ENCODE results near the gene OR10AG1. TPM values are rescaled to one million over a fixed set of nuclear protein-coding genes. Genes with fewer than 3 reads are reported as not detected.

OR10AG1 gene
- total and polyA plus RNA-seq, 9 of the 15 experiments (the other 6 are each of a cell fraction or from before 2014, with no cell fraction given): not detected

GRCh38 chr11:55942785-55943392 lies 26.9 kb downstream of the OR10AG1 start:
- Histone ChIP-seq H3K9ac (ENCODE audit: insufficient read depth in 1 of 2, low read depth in 2 of 2, low read length in 2 of 2) (no peak overlapping the region), H3K9me3 (replicated peaks; ENCODE audit: control insufficient read depth, insufficient read depth, low read depth, low read length) (no peaks in the 10 kb centered on the region), H3K79me2 (ENCODE audit: control insufficient read depth, insufficient read depth, low read length) (no peaks in the 10 kb centered on the region), H3K4me3 (no peak overlapping the region), H3K27ac (ENCODE audit: extremely low read depth, low read depth, low read length) (no peak overlapping the region), H3K4me2 (ENCODE audit: insufficient read depth, low read length) (no peak overlapping the region), H3K27me3 (ENCODE audit: control insufficient read depth in 2 of 2, insufficient read depth in 2 of 2, low read length in 2 of 2) (no peaks in the 10 kb centered on the region), H3K36me3 (ENCODE audit: control insufficient read depth, insufficient read depth, low read length) (no peaks in the 10 kb centered on the region), H4K20me1 (replicated peaks; ENCODE audit: control insufficient read depth, insufficient read depth, low read length) (no peaks in the 10 kb centered on the region), H2AFZ (ENCODE audit: low read depth, low read length) (no peak overlapping the region), H3K4me1 (replicated peaks in 1 of 2; ENCODE audit: control insufficient read depth in 2 of 2, insufficient read depth in 2 of 2, low read length in 2 of 2) (no peaks in the 10 kb centered on the region), H3K9me1 (ENCODE audit: control insufficient read depth, insufficient read depth, low read length) (no peaks in the 10 kb centered on the region)
- WGBS (ENCODE audit: insufficient coverage, low coverage, missing lambda C conversion rate): 2% methylated on average over 3 of the region's 3 CpGs
- DNase-seq (ENCODE audit: extremely low read depth in 1 of 4, low spot score in 3 of 4) (peak; percentile 4 to 28 (median 5)), ATAC-seq (no peak), FAIRE-seq (no peak)
- ChIA-PET POLR2A (no interaction called here), CTCF (ENCODE audit: low intra/inter-chr PET ratio) (interaction anchor here (1.2 to 1.3 kb wide), 2 partner anchors 840 to 1307 kb away, joined by 3 to 5 read pairs; no protein-coding TSS in a partner anchor)
- intact Hi-C loops (cut with micrococcal nuclease) (loop anchor here (2.0 to 10.0 kb wide), 2 partner anchors 840 to 1302 kb away; no protein-coding TSS in a partner anchor), in situ Hi-C loops (cut with MboI) (loop anchor here (25.0 kb wide), 2 partner anchors 844 to 1319 kb away; no protein-coding TSS in a partner anchor)
- no TSS peak for BruUV-seq (replicated peaks)
- TF ChIP-seq MXD1 (CRISPR knock-in tag; IDR thresholded peaks at IDR 0.05; ENCODE audit: borderline replicate concordance, poor library complexity, severe bottlenecking) (no peak), POLR2AphosphoS5 (IDR thresholded peaks at IDR 0.05; ENCODE audit: control insufficient read depth, insufficient read depth, low read depth, low read length) (no peak), FOXA3 (CRISPR knock-in tag; conservative IDR thresholded peaks at IDR 0.05 in 1 of 2, IDR thresholded peaks at IDR 0.05 in 1 of 2) (0 out of 4 replicates have a peak, but pooled peaks of 1 of the 2 experiments have one; percentile 29), KDM5B (IDR thresholded peaks at IDR 0.05; ENCODE audit: insufficient replicate concordance, low read depth, low read length) (no peak), ARNT (IDR thresholded peaks at IDR 0.05) (no peak), REST (IDR thresholded peaks at IDR 0.05; ENCODE audit: borderline replicate concordance) (peak; percentile 40; the same call in 1 of the 2 replicates), REST (CRISPR knock-in tag; IDR thresholded peaks at IDR 0.05; ENCODE audit: low read depth) (no peak), NR2C2 (CRISPR knock-in tag; IDR thresholded peaks at IDR 0.05) (no peak), NR2C2 (tag; IDR thresholded peaks at IDR 0.05) (no peak), PHF20 (IDR thresholded peaks at IDR 0.05; ENCODE audit: partially characterized antibody) (no peak), TRIM28 (IDR thresholded peaks at IDR 0.05) (no peak)
